ENCODE data around the gene TMEM129. TPM values are rescaled to one million over a fixed set of nuclear protein-coding genes. Genes with fewer than 3 reads are reported as not detected.

Gene TMEM129
- total RNA-seq, 1 donor from 2014 or later, result 14.1 TPM

DNA sequence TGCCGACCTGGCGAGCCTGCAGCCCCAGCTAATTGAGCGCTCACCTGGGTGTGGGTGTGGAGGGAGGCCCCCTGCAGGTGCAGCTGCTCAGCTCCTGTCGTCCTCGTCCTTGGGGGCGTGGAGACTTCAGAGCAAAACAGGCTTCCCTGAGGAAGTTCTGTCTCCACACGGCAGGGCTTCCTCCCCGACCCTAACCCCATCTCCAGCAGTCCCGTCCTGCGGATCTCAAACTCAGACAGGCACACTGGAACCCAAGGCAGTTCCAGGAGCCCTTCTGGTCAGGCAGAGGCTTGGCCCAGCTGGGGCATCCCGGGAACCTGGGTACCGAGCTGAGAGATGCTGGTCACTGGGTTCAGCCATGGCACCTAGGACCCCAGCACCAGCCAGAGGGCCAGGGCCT, 24.6 kb upstream of the TMEM129 start:
- Histone ChIP-seq H2AFZ (replicated peaks) (no peak overlapping the region), H3K9me3 (ENCODE audit: low read depth) (no peaks in the 10 kb centered on the region), H3F3A (ENCODE audit: low read depth) (peaks cover 37% of the 10 kb centered on the region), H3K9ac (no peak overlapping the region), H4K20me1 (ENCODE audit: low read depth) (peaks cover 27% of the 10 kb centered on the region), H3K27me3 (peaks cover 6% of the 10 kb centered on the region), H3K79me2 (ENCODE audit: low read depth) (no peaks in the 10 kb centered on the region), H3K4me2 (no peak overlapping the region), H3K4me1 (peaks cover 10% of the 10 kb centered on the region), H3K27ac (no peak overlapping the region), H3K4me3 (no peak overlapping the region), H3K36me3 (no peaks in the 10 kb centered on the region)
- H3K27ac Mint-ChIP-seq, result no peak overlapping the region
- no peak overlapping the region for H3K4me3 Mint-ChIP-seq
- peaks cover 15% of the 10 kb centered on the region for H3K36me3 Mint-ChIP-seq
- no peaks in the 10 kb centered on the region for H3K9me3 Mint-ChIP-seq
- peaks cover 2% of the 10 kb centered on the region for H3K27me3 Mint-ChIP-seq (ENCODE audit: insufficient read depth, low read depth)
- peaks cover 1% of the 10 kb centered on the region for H3K4me1 Mint-ChIP-seq
- TF ChIP-seq, protein P1, sequence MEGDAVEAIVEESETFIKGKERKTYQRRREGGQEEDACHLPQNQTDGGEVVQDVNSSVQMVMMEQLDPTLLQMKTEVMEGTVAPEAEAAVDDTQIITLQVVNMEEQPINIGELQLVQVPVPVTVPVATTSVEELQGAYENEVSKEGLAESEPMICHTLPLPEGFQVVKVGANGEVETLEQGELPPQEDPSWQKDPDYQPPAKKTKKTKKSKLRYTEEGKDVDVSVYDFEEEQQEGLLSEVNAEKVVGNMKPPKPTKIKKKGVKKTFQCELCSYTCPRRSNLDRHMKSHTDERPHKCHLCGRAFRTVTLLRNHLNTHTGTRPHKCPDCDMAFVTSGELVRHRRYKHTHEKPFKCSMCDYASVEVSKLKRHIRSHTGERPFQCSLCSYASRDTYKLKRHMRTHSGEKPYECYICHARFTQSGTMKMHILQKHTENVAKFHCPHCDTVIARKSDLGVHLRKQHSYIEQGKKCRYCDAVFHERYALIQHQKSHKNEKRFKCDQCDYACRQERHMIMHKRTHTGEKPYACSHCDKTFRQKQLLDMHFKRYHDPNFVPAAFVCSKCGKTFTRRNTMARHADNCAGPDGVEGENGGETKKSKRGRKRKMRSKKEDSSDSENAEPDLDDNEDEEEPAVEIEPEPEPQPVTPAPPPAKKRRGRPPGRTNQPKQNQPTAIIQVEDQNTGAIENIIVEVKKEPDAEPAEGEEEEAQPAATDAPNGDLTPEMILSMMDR (IDR thresholded peaks at IDR 0.05), result no peak
- TF ChIP-seq EZH2phosphoT487 (IDR thresholded peaks at IDR 0.05) (no peak), EZH2 (IDR thresholded peaks at IDR 0.05) (no peak)
- DNase-seq (ENCODE audit: low spot score), result no peak

DNA sequence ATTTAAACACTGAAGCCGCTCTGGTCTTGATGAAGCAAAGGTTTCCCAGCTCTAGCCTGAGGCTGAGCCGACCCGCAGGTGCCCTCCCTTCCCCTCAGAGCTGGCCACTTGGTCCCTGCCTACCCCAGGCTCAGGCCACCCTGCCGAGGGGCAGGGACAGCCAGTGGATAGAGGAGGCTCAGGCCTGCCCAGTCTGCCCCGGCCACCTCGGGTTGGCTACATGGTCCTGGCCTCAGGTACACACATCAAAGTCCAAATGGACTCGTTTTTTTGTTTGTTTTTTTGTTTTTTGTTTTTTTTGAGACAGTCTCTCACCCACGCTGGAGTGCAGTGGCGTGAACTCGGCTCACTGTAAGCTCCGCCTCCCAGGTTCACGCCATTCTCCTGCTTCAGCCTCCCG, 24.0 kb upstream of the TMEM129 start:
- Mint-ChIP-seq H3K9me3 (no peaks in the 10 kb centered on the region), H3K36me3 (peaks cover 17% of the 10 kb centered on the region), H3K4me1 (no peaks in the 10 kb centered on the region), H3K27me3 (ENCODE audit: insufficient read depth, low read depth) (peaks cover 2% of the 10 kb centered on the region), H3K4me3 (no peak overlapping the region), H3K27ac (no peak overlapping the region)
- Histone ChIP-seq H3K4me1 (peaks cover 10% of the 10 kb centered on the region), H3K9me3 (ENCODE audit: low read depth) (no peaks in the 10 kb centered on the region), H3K4me3 (no peak overlapping the region), H3K27me3 (peaks cover 6% of the 10 kb centered on the region), H3F3A (ENCODE audit: low read depth) (peaks cover 37% of the 10 kb centered on the region), H4K20me1 (ENCODE audit: low read depth) (peaks cover 27% of the 10 kb centered on the region), H3K36me3 (no peaks in the 10 kb centered on the region), H2AFZ (replicated peaks) (no peak overlapping the region), H3K79me2 (ENCODE audit: low read depth) (no peaks in the 10 kb centered on the region), H3K27ac (no peak overlapping the region), H3K9ac (no peak overlapping the region), H3K4me2 (no peak overlapping the region)
- TF ChIP-seq, protein P1 (IDR thresholded peaks at IDR 0.05), result no peak
- TF ChIP-seq EZH2 (IDR thresholded peaks at IDR 0.05) (no peak), EZH2phosphoT487 (IDR thresholded peaks at IDR 0.05) (no peak)
- DNase-seq (ENCODE audit: low spot score), result no peak

DNA sequence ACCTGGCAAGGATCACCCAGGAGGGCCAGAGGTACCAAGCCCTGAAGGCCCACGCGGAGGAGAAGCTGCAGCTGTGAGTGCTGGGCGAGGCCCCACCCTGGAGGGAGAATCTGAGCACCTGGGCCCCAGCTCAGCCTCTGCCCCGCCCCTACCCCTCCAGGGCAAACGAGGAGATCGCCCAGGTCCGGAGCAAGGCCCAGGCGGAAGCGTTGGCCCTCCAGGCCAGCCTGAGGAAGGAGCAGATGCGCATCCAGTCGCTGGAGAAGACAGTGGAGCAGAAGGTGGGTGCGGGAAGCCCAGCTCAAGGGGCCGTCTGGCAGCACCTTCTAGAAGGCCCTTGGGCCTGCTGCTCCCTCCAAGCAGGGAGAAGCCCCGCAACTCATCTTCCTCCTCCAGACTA, 23.4 kb upstream of the TMEM129 start:
- H3K9me3 ChIP-seq (ENCODE audit: low read depth), result no peaks in the 10 kb centered on the region
- H2AFZ ChIP-seq (replicated peaks), result no peak overlapping the region
- Mint-ChIP-seq H3K9me3 (no peaks in the 10 kb centered on the region), H3K4me3 (no peak overlapping the region), H3K36me3 (peaks cover 17% of the 10 kb centered on the region), H3K27ac (no peak overlapping the region), H3K4me1 (no peaks in the 10 kb centered on the region), H3K27me3 (ENCODE audit: insufficient read depth, low read depth) (peaks cover 2% of the 10 kb centered on the region)
- peaks cover 36% of the 10 kb centered on the region for H3F3A ChIP-seq (ENCODE audit: low read depth)
- H3K79me2 ChIP-seq (ENCODE audit: low read depth), result no peaks in the 10 kb centered on the region
- TF ChIP-seq EZH2phosphoT487 (IDR thresholded peaks at IDR 0.05), result no peak
- TF ChIP-seq, protein P1 (IDR thresholded peaks at IDR 0.05), result no peak
- no peak for TF ChIP-seq EZH2 (IDR thresholded peaks at IDR 0.05)
- no peaks in the 10 kb centered on the region for H3K36me3 ChIP-seq
- H3K4me2 ChIP-seq, result no peak overlapping the region
- no peak for DNase-seq (ENCODE audit: low spot score)
- peaks cover 6% of the 10 kb centered on the region for H3K27me3 ChIP-seq
- H3K4me1 ChIP-seq, result peaks cover 10% of the 10 kb centered on the region
- no peak overlapping the region for H3K27ac ChIP-seq
- H4K20me1 ChIP-seq (ENCODE audit: low read depth), result peaks cover 27% of the 10 kb centered on the region
- H3K4me3 ChIP-seq, result no peak overlapping the region
- no peak overlapping the region for H3K9ac ChIP-seq

Data from neural progenitor cell (in vitro differentiated cells).